GM21529 (cell line): Measurements from ENCODE around the gene ADAMTS17.
A peak's percentile ranks its signal among the peaks of the same experiment; 100 is the strongest.

ENCODE experiments used
- ATAC-seq: cut with Tn5 transposase; IDR thresholded peaks from one replicate; pipeline ENCODE4 v1.9.1; 2021; ENCODE audit not compliant: unreplicated experiment

The ADAMTS17 gene

DNA sequence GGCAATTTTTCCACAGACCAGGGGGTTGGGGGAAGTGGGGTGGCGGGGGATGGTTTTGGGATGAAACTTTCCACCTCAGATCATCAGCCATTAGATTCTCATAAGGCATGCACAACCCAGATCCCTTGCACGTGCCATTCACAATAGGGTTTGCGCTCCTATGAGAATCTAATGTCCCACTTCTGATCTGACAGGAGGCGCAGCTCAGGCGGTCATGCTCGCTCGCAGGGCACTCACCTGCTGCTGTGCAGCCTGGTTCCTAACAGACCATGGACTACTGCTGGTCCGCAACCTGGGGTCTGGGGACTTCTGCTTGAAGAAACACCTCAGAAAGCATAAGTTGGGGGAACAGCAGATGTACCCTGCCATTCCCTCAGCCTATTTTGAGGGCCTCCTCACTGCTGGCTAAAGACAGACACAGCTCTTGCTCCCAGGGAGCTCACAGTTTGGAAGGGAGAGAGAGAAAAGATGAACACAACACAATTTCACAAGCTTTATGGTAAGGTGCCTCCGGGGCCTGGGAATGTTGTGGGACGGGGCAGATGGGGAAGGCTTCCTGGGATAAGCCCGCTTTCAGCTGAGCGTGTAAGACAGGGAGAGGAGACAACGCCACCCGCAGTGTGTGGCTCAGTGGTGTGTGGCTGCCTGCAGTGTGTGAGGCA is 285.2 kb downstream of the ADAMTS17 start:
- ATAC-seq: no peak

DNA sequence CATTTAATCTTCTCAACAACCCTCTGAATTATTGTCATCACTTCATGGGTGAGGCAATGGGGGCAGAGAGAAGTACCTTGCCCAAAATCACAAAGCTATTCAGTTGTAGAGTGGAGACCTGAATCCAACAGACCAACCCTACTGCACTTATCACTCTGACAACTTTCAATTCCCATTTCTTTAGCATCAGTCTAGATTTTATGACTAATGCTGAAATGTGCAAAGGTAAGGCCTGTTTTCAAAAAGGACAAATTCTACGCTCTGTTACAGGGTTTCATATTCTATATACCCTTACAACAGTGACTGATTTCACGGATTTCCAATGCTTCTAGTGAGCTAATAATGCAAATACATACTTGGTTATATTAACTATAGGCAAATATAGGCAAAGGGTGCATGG is 286.0 kb downstream of the ADAMTS17 start:
- peak; percentile 64 for ATAC-seq

- no peak for ATAC-seq
Observed at GRCh38 chr15:100054539-100054938, 287.2 kb downstream of the ADAMTS17 start.

GRCh38 chr15:100053474-100054121 is 288.2 kb downstream of the ADAMTS17 start:
- no peak for ATAC-seq

- ATAC-seq: no peak
Observed at GRCh38 chr15:100052716-100053473, 288.9 kb downstream of the ADAMTS17 start.

DNA sequence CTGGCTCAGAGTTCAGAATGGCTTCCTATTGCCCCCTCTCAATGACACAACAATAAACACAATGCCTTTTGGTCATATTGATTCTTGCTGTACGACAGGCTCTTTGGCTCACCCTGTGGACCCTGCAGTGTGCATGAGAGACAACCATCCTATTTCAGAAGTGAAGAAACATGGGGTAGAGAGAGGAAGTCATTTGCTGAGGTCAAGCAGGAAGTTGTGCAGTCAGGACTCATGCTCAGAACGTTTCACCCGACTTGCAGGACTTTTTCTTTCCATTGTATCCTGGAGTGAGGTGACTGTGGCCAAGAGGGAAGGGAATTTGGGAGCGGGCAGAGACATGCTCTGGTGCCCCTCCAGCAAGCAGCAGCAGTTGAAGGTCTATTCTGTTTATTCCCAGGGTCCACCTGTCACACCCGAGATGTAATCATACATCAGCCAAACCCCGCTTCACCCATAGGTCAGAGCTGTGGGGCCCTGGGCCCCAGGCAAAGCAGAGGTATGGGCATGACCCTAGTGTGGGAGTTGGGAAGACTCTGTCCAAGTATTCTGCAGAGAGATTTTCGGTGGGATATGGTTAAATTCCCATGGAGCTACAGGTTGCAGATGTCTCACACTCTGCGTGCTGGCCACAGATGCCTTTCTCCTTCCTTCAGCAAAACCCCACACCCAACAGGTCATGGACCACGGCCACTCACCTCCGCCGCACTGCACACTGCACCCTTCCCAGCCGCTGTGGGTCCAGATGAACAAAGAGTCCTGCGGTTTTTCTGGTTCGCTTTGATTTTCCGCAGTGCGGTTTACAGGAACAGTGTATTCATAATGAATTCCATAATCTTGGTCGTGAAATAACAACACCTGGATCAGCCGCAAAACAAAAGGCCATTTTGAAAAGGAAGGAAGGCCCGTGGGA is 290.6 kb downstream of the ADAMTS17 start:
- no peak for ATAC-seq

DNA sequence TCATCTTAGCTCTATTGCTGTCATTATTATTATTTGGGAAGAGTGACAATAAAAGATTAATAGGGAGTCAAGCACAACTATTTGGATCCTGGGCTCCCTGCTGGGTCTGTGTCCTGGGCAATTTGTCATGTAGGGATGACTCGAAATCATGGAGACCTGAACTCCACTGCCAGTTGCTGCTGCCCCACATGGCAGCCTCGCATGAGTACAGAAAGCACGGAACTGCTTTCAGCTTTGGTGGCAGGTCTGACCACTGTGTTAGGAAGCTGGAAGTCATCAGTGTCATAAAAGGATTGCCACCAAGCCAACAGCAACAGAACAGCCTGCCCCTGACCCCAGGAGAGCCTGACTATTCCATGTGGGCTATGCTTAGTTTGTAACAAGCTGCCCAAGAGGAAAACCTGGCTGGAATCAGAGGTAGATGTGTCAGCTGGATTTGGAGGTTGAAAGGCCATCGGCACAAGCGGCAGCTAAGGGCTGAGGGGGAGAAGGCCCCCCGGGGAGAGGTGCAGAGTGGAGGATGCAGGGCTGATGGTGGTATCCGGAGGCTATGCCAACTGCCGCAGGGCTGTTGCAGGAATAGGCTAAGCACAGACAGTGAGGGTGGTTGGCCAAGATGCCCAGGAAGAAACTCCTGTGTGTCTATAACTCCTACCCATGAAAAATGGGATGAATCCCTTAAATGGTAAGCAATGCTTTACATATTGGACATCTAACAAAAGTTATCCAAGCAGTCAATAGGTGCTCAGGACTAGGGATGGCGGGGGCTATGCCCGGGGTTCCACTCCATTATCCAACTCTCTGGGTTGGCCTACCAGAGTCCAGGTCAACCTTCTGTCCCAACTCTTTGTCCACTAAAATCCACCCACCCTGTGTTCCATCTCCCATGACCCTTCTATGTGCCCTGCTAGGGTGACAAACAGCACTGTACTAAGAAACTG is 291.6 kb downstream of the ADAMTS17 start:
- no peak for ATAC-seq

DNA sequence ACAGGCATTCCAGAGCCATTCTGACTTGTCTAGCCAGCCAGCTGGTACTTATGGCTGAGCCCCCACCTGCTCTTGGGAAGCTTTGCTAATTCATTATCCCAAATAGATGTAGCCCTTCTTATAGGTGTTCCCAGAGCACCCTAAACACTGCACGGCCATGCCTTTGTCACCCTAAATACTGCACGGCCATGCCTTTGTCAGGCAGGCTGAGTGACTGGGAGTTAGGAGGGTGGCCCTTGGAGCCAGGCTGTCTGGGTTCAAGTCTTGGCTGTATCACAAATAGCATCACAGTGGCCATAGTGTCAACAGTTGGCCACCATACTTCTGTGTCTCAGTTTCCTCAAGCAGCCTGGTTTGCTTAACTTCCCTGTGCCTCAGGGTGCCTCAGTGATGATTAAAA is 292.3 kb downstream of the ADAMTS17 start:
- no peak for ATAC-seq

DNA sequence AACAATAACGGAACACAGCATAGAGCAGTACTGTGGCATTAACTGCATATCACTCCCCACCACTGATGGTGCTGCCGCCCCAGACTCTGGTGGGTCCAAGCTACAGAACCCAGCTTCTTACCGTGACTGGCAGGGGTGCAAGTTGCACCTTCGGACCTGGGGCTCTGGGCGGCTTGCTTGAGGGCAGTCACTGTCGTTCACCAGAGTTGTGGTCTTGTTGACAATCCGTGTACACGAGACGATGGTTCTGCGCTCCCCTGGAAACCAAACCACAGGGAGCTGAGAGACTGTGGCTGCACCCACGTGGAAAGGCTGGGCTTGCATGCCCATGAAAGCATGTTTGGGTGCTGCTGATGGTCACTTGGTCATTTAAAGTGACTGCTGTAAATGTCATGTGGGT is 293.0 kb downstream of the ADAMTS17 start:
- no peak for ATAC-seq

DNA sequence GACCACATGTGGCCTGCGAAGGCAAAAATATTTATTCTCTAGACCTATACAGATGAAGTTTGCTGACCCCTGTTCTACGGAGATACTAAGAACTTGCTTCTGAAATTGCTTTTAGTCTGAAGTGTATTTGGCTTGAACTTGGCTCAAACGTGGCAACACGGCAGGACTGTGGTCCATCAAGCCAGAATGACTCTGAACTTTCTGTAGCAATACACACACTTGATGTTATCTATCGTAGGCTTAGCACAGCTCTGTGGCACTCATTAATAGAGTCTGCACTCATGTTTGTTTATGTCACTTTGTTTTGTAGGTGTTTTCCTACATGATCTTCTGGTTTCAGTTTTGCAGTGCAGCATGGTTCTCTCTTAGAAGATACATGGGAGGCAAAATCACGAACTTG is 298.1 kb downstream of the ADAMTS17 start:
- peak; percentile 70 for ATAC-seq

DNA sequence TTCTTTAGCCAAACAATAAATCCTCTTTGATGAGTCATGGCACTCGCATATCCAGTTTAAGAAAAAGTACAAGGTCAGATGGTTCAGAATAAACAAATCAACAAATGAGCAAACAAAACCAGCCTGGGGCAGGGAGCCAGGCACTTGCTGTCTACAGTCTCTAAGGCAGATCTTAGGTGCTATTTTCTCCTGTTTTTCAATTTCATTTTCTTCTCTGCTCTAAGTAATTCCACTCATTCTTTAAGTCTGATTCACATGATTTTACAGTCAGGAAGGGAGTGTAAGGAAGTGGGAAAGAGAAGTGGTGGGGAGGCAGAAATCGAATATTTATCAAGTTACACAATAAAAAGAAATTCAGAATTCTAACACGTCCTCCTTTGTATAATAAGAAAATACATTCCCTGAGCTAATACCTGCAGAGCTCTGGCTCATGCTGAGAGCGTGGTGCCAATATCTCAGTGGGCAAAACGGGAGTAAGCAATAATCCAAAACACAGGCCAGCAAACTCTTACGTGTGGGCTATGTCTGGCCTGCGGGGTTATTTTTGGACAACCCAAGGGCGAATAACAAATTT is 298.6 kb downstream of the ADAMTS17 start:
- no peak for ATAC-seq

DNA sequence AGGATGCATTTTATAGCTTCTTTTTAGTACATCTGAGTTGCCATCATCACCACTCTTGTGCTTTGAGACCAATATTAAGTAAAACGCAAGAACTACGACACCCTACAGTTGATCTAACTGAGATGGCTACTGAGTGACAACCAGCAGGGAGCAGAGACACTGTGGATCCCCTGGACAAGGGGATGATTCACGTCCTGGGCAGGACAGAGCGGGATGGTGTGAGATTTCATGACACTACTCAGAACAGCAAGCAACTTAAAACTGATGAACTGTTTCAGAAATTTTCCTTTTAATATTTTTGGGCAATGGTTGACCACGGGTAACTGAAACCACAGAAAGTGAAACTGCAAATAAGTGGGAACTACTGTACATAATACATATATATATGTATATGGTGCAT is 299.2 kb downstream of the ADAMTS17 start:
- ATAC-seq: no peak

DNA sequence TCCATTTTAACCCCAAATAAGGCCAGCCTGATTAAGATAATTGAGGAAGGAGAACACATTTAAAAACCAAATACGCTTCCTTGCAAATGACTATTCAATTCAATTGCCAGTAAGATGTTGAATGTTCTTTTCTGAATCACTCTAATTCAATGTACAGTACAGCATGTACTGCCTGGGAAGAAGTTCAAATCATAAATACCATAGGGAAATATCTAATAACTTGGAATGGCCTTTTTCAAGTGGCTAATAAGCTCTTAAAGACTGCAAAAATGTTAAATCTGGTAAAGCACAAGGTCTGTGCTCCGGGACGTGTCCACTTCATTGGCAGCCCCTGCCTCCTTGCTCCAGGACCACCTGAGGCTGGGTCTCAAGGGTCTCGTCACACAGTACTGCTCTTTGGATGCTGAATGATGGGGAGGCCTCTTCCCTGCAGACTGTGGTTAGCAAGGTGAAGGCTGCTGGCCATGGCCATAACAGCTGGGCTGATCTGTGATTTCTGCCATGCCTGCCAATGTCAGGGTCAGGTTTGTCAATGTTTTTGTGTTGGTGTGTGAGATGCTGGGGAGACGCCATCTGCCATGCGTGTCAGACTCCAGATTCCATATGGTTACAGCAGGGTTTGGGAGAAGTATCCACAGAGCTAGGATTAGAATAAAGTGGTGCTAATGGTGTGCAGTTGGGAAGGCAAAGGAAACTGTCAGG is 300.5 kb downstream of the ADAMTS17 start:
- ATAC-seq: no peak

- ATAC-seq: no peak
Observed at GRCh38 chr15:100039994-100040393, 301.8 kb downstream of the ADAMTS17 start.

DNA sequence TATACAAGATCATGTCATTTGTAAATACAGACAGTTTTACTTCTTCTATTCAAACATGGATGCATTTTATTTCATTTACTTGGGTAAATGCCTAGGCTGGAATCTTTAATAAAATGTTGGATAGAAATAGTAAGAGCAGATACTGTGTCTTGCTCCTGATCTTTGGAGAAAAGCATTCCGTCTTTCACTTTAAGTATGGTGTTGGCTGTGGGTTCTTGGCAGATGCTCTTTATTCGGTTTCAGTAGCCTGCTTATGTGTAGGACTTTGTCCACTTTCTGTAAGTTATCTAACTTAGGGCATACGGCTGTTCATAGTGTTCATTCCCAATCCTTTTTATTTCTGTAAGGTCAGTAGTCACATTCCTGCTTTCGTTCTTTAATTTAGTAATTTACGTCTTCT is 303.0 kb downstream of the ADAMTS17 start:
- ATAC-seq: no peak

DNA sequence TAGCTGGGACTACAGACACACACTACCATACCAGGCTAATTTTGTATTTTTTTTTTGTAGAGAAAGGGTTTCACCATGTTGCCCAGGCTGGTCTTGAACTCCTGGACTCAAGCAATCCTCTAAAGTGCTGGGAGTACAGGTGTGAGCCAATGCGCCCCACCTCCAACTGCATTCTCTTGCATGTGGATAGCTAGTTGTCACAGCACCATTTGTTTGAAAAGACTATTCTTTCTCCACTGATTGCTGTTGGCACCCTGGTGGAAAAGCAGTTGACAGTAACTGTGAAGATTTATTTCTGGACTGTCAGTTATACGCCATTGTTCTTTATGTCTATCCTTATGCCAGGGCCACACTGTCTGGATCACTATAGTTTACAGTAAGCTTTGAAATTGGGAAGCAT is 303.9 kb downstream of the ADAMTS17 start:
- no peak for ATAC-seq

- no peak for ATAC-seq
Observed at GRCh38 chr15:100036015-100036414, 305.8 kb downstream of the ADAMTS17 start.

- no peak for ATAC-seq
Observed at GRCh38 chr15:100034191-100034590, 307.6 kb downstream of the ADAMTS17 start.
